GM21360 (cell line): Measurements from ENCODE around the gene DENND1A.
"Not testable (repeated sequence)": the region's sequence is repeated elsewhere in the genome, so short reads cannot be mapped to it uniquely, and the experiment has no call there.

Experiments used
- ATAC-seq: cut with Tn5 transposase; IDR thresholded peaks from one replicate; pipeline ENCODE4 v1.9.1; 2021; ENCODE audit warnings: mild to moderate bottlenecking, moderate library complexity; ENCODE audit not compliant: unreplicated experiment

Gene DENND1A

GRCh38 chr9:123406691-123407216 lies 523.2 kb downstream of the DENND1A start:
- no peak for ATAC-seq

- ATAC-seq: no peak
These were observed 523.9 kb downstream of the DENND1A start for GRCh38 chr9:123406016-123406415.

- no peak for ATAC-seq
These were observed 526.9 kb downstream of the DENND1A start for GRCh38 chr9:123402981-123403509.

- no peak for ATAC-seq
These were observed 527.9 kb downstream of the DENND1A start for GRCh38 chr9:123401879-123402513.

- ATAC-seq: no peak
These were observed 528.9 kb downstream of the DENND1A start for GRCh38 chr9:123400926-123401503.

GRCh38 chr9:123399803-123400378 lies 530.0 kb downstream of the DENND1A start:
- no peak for ATAC-seq

- ATAC-seq: not testable (repeated sequence)
These were observed 531.0 kb downstream of the DENND1A start for GRCh38 chr9:123398938-123399337.

- no peak for ATAC-seq
These were observed 532.0 kb downstream of the DENND1A start for GRCh38 chr9:123397975-123398374.

GRCh38 chr9:123395689-123396511 lies 534.0 kb downstream of the DENND1A start:
- no peak for ATAC-seq

- no peak for ATAC-seq
These were observed 534.6 kb downstream of the DENND1A start for GRCh38 chr9:123395276-123395688.

- ATAC-seq: no peak
These were observed 535.4 kb downstream of the DENND1A start for GRCh38 chr9:123394291-123395235.

GRCh38 chr9:123392802-123393201 lies 537.1 kb downstream of the DENND1A start:
- no peak for ATAC-seq

GRCh38 chr9:123391946-123392345 lies 538.0 kb downstream of the DENND1A start:
- ATAC-seq: no peak

GRCh38 chr9:123391233-123391632 lies 538.7 kb downstream of the DENND1A start:
- no peak for ATAC-seq

- no peak for ATAC-seq
These were observed 539.4 kb downstream of the DENND1A start for GRCh38 chr9:123390337-123391135.

- ATAC-seq: no peak
These were observed 540.2 kb downstream of the DENND1A start for GRCh38 chr9:123389698-123390097.

GRCh38 chr9:123389070-123389469 lies 540.9 kb downstream of the DENND1A start:
- ATAC-seq: no peak

- ATAC-seq: no peak
These were observed 542.2 kb downstream of the DENND1A start for GRCh38 chr9:123387686-123388085.

GRCh38 chr9:123383512-123384170 lies 546.3 kb downstream of the DENND1A start:
- no peak for ATAC-seq
